ENCODE data around the gene CPSF3.

Gene CPSF3

DNA sequence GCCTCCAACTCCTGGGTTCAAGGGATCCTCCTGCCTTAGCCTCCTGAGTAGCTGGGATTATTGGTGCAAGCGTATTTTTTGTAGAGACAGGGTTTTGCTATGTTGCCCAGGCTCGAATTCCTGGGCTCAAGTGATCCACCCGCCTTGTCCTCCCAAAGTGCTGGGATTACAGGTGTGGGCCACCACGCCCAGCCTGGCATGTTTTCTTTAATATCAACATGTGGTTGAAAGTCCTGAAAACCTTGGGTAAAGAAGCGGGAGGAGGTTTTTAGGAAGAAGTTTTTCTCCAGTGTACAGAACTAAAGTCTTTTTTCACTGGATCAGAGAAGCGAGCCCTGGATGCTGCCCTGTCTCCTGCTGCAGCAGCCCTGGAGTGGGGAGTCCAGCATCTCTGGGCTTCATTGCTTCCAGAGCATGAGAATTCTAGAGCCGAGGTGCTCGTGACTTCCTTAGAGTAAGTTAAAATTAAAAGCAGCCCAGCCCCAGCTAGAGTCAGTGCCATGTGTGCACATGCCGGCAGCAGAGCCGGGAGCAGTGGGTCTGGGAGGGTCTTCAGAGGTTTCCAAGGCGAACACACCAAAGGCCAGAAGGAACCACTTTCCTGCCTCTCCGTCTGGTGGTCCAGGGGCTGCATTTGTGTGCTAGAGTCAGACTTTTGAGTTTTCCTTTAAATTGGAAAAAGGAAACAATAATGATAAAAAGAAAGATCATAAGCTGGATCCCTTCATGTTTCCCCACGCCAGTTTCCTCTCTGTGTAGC, 31.3 kb upstream of the CPSF3 start:
- Histone ChIP-seq H3K36me3 (ENCODE audit: control insufficient read depth in 1 of 2, insufficient read depth in 2 of 2, low read depth in 1 of 2, low read length in 2 of 2) (peaks cover 50 to 61% of the 10 kb centered on the region in 2 experiments), H3K9ac (ENCODE audit: low read length) (peak overlapping the region; percentile 66), H3K18ac (ENCODE audit: low read depth in 1 of 2, low read length in 2 of 2) (peak overlapping the region in 1 of 2 experiments; percentile 18), H3K4me2 (ENCODE audit: low read length, poor library complexity, severe bottlenecking) (no peak overlapping the region), H3K14ac (ENCODE audit: low read length in 2 of 2) (no peak overlapping the region), H3K27ac (ENCODE audit: low read length, poor library complexity, severe bottlenecking) (peak overlapping the region; percentile 88), H2AK5ac (ENCODE audit: low read length, severe bottlenecking) (peak overlapping the region; percentile 92), H3K23ac (ENCODE audit: low read length in 2 of 2) (no peak overlapping the region), H4K91ac (ENCODE audit: low read length) (no peak overlapping the region), H3K9me3 (ENCODE audit: control insufficient read depth, low read length) (no peaks in the 10 kb centered on the region), H2BK5ac (ENCODE audit: low read depth, low read length, poor library complexity, severe bottlenecking) (no peak overlapping the region), H2AFZ (ENCODE audit: low read depth, low read length) (no peak overlapping the region), H3K79me1 (replicated peaks; ENCODE audit: low read length, poor library complexity, severe bottlenecking) (peaks cover 33% of the 10 kb centered on the region), H3K4me1 (ENCODE audit: control insufficient read depth, insufficient read depth, low read depth, low read length) (peaks cover 32% of the 10 kb centered on the region), H3K27me3 (ENCODE audit: control insufficient read depth in 1 of 2, insufficient read depth in 1 of 2, low read length in 2 of 2) (no peaks in the 10 kb centered on the region), H3K4me3 (ENCODE audit: insufficient read depth in 1 of 2, low read depth in 1 of 2, low read length in 2 of 2) (no peak overlapping the region), H2BK15ac (ENCODE audit: low read depth, poor library complexity, severe bottlenecking) (no peak overlapping the region), H2BK12ac (ENCODE audit: low read length in 2 of 2) (no peak overlapping the region), H3K4ac (ENCODE audit: low read depth in 1 of 2, low read length in 2 of 2) (peak overlapping the region in 1 of 2 experiments; percentile 47), H2BK120ac (ENCODE audit: low read depth, low read length) (no peak overlapping the region), H4K8ac (ENCODE audit: low read length) (peak overlapping the region; percentile 66)
- WGBS, result 97% methylated on average over 13 of the region's 13 CpGs
- DNase-seq, result no peak

DNA sequence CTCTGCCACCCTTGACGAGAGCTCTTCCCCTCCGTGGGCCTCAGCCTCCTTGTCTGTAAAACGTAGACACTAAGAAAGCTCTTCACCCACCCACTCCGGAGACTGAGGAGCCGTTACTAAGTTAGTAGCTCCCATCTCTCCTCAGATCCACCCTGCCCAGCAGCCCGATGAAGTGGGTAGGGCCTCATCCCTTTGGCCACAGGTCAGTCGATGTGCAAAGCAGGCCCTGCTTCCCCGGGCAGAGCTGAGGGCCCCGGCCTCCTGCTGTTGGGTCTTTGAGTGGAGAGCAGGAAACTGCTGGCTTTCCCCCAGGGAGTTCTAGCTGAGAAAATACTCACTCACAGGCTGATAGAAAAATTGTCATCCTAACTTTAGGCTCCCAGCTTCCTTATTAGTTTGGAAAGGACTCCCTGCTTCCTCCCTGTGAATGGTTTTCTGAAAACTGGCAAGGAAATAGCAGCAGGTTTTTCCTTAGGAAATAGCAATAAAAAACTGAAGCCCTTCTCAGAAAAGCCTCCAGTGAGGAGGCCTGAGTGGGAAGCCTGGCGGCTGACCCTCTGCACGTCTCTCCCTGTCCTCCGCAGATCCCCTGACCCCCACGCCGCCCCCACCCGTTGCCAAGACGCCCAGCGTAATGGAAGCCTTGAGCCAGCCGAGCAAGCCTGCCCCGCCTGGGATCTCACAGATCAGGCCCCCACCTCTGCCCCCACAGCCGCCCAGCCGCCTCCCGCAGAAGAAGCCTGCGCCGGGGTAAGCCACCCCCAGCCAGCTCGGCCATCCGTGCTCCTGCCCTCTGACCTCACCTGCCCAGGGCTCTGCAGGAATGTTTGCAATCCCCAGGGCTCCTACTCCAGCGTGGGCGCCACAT, 30.3 kb upstream of the CPSF3 start:
- H3K14ac ChIP-seq (ENCODE audit: low read length in 2 of 2), result peak overlapping the region in 1 of 2 experiments; percentile 63
- H3K27me3 ChIP-seq (ENCODE audit: control insufficient read depth in 1 of 2, insufficient read depth in 1 of 2, low read length in 2 of 2), result no peaks in the 10 kb centered on the region
- no peak overlapping the region for H3K4me2 ChIP-seq (ENCODE audit: low read length, poor library complexity, severe bottlenecking)
- H2AFZ ChIP-seq (ENCODE audit: low read depth, low read length), result no peak overlapping the region
- DNase-seq, result peak; percentile 36
- H3K9ac ChIP-seq (ENCODE audit: low read length), result peak overlapping the region; percentile 66
- H2BK120ac ChIP-seq (ENCODE audit: low read depth, low read length), result peak overlapping the region; percentile 74
- no peak overlapping the region for H2BK15ac ChIP-seq (ENCODE audit: low read depth, poor library complexity, severe bottlenecking)
- H3K4me1 ChIP-seq (ENCODE audit: control insufficient read depth, insufficient read depth, low read depth, low read length), result peaks cover 30% of the 10 kb centered on the region
- peak overlapping the region; percentile 20 to 64 for H3K4ac ChIP-seq (ENCODE audit: low read depth in 1 of 2, low read length in 2 of 2)
- H2AK5ac ChIP-seq (ENCODE audit: low read length, severe bottlenecking), result peak overlapping the region; percentile 92
- no peaks in the 10 kb centered on the region for H3K9me3 ChIP-seq (ENCODE audit: control insufficient read depth, low read length)
- peak overlapping the region; percentile 88 for H3K27ac ChIP-seq (ENCODE audit: low read length, poor library complexity, severe bottlenecking)
- 62% methylated on average over 26 of the region's 28 CpGs for WGBS
- H4K8ac ChIP-seq (ENCODE audit: low read length), result peak overlapping the region; percentile 66
- no peak overlapping the region for H3K23ac ChIP-seq (ENCODE audit: low read length in 2 of 2)
- H3K4me3 ChIP-seq (ENCODE audit: insufficient read depth in 1 of 2, low read depth in 1 of 2, low read length in 2 of 2), result no peak overlapping the region
- peak overlapping the region in 1 of 2 experiments; percentile 57 for H2BK12ac ChIP-seq (ENCODE audit: low read length in 2 of 2)
- H3K18ac ChIP-seq (ENCODE audit: low read depth in 1 of 2, low read length in 2 of 2), result peak overlapping the region; percentile 41 to 65
- H3K79me1 ChIP-seq (replicated peaks; ENCODE audit: low read length, poor library complexity, severe bottlenecking), result peaks cover 36% of the 10 kb centered on the region
- peaks cover 48 to 58% of the 10 kb centered on the region in 2 experiments for H3K36me3 ChIP-seq (ENCODE audit: control insufficient read depth in 1 of 2, insufficient read depth in 2 of 2, low read depth in 1 of 2, low read length in 2 of 2)
- H2BK5ac ChIP-seq (ENCODE audit: low read depth, low read length, poor library complexity, severe bottlenecking), result peak overlapping the region; percentile 75
- H4K91ac ChIP-seq (ENCODE audit: low read length), result peak overlapping the region; percentile 53

DNA sequence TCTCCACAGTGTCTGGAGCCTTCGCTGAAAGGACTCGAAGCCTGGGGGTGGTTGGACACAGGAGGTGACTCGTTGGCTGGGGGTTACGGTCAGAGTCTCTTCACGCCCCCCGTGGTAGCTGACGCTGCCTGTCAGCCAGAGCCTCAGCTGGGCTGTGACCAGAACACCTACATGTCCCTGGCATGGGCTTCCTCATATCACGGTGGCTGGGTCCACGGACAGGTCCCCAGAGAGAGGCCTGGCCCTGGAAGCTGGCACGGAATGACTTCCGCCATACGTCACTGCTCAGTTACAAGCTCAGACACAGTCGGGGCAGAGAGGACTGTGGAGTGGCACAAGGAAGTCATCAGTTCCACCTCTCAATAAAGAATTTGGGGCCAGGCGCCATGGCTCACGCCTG, 28.6 kb upstream of the CPSF3 start:
- no peak overlapping the region for H4K8ac ChIP-seq (ENCODE audit: low read length)
- H2BK12ac ChIP-seq (ENCODE audit: low read length in 2 of 2), result no peak overlapping the region
- DNase-seq, result no peak
- no peak overlapping the region for H3K14ac ChIP-seq (ENCODE audit: low read length in 2 of 2)
- peaks cover 30% of the 10 kb centered on the region for H3K79me1 ChIP-seq (replicated peaks; ENCODE audit: low read length, poor library complexity, severe bottlenecking)
- no peak overlapping the region for H3K18ac ChIP-seq (ENCODE audit: low read depth in 1 of 2, low read length in 2 of 2)
- H3K4me1 ChIP-seq (ENCODE audit: control insufficient read depth, insufficient read depth, low read depth, low read length), result peaks cover 21% of the 10 kb centered on the region
- no peaks in the 10 kb centered on the region for H3K27me3 ChIP-seq (ENCODE audit: control insufficient read depth in 1 of 2, insufficient read depth in 1 of 2, low read length in 2 of 2)
- no peak overlapping the region for H3K23ac ChIP-seq (ENCODE audit: low read length in 2 of 2)
- no peak overlapping the region for H2BK5ac ChIP-seq (ENCODE audit: low read depth, low read length, poor library complexity, severe bottlenecking)
- H3K9ac ChIP-seq (ENCODE audit: low read length), result no peak overlapping the region
- 95% methylated on average over 15 of the region's 15 CpGs for WGBS
- no peaks in the 10 kb centered on the region for H3K9me3 ChIP-seq (ENCODE audit: control insufficient read depth, low read length)
- H3K27ac ChIP-seq (ENCODE audit: low read length, poor library complexity, severe bottlenecking), result no peak overlapping the region
- H2BK120ac ChIP-seq (ENCODE audit: low read depth, low read length), result no peak overlapping the region
- H2AFZ ChIP-seq (ENCODE audit: low read depth, low read length), result no peak overlapping the region
- no peak overlapping the region for H3K4me2 ChIP-seq (ENCODE audit: low read length, poor library complexity, severe bottlenecking)
- H3K36me3 ChIP-seq (ENCODE audit: control insufficient read depth in 1 of 2, insufficient read depth in 2 of 2, low read depth in 1 of 2, low read length in 2 of 2), result peaks cover 41 to 43% of the 10 kb centered on the region in 2 experiments
- no peak overlapping the region for H2BK15ac ChIP-seq (ENCODE audit: low read depth, poor library complexity, severe bottlenecking)
- H3K4me3 ChIP-seq (ENCODE audit: insufficient read depth in 1 of 2, low read depth in 1 of 2, low read length in 2 of 2), result no peak overlapping the region
- H2AK5ac ChIP-seq (ENCODE audit: low read length, severe bottlenecking), result no peak overlapping the region
- no peak overlapping the region for H4K91ac ChIP-seq (ENCODE audit: low read length)
- H3K4ac ChIP-seq (ENCODE audit: low read depth in 1 of 2, low read length in 2 of 2), result no peak overlapping the region

DNA sequence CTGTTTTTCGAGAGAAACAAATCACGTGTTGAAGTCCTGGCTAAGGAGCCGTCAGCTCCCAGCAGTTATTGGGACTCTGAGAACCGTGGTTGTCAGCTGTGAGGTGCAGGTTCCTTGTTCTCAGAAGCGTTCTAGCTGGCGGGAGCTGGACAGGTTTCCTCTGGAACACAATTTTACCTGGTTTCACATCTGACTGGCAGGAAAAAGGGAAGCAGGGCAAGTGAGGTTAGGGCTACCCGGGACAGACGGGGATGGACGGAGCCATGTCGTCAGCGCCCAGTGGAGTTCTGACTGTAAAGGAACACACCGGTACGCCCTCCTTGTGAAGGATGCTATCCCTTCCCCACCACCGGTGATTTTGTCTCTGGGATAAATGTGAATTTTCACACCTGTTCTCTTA, 26.3 kb upstream of the CPSF3 start:
- H3K4me1 ChIP-seq (ENCODE audit: control insufficient read depth, insufficient read depth, low read depth, low read length), result peaks cover 15% of the 10 kb centered on the region
- no peak overlapping the region for H3K9ac ChIP-seq (ENCODE audit: low read length)
- H4K91ac ChIP-seq (ENCODE audit: low read length), result no peak overlapping the region
- WGBS, result 93% methylated on average over 13 of the region's 14 CpGs
- no peak overlapping the region for H4K8ac ChIP-seq (ENCODE audit: low read length)
- no peak overlapping the region for H3K4me2 ChIP-seq (ENCODE audit: low read length, poor library complexity, severe bottlenecking)
- no peak overlapping the region for H2BK120ac ChIP-seq (ENCODE audit: low read depth, low read length)
- no peak overlapping the region for H2BK12ac ChIP-seq (ENCODE audit: low read length in 2 of 2)
- no peak overlapping the region for H2AFZ ChIP-seq (ENCODE audit: low read depth, low read length)
- H3K4ac ChIP-seq (ENCODE audit: low read depth in 1 of 2, low read length in 2 of 2), result no peak overlapping the region
- no peak overlapping the region for H3K23ac ChIP-seq (ENCODE audit: low read length in 2 of 2)
- peaks cover 45 to 50% of the 10 kb centered on the region in 2 experiments for H3K36me3 ChIP-seq (ENCODE audit: control insufficient read depth in 1 of 2, insufficient read depth in 2 of 2, low read depth in 1 of 2, low read length in 2 of 2)
- H3K9me3 ChIP-seq (ENCODE audit: control insufficient read depth, low read length), result no peaks in the 10 kb centered on the region
- H3K27me3 ChIP-seq (ENCODE audit: control insufficient read depth in 1 of 2, insufficient read depth in 1 of 2, low read length in 2 of 2), result no peaks in the 10 kb centered on the region
- no peak for DNase-seq
- H3K27ac ChIP-seq (ENCODE audit: low read length, poor library complexity, severe bottlenecking), result no peak overlapping the region
- no peak overlapping the region for H3K14ac ChIP-seq (ENCODE audit: low read length in 2 of 2)
- H2AK5ac ChIP-seq (ENCODE audit: low read length, severe bottlenecking), result no peak overlapping the region
- no peak overlapping the region for H2BK5ac ChIP-seq (ENCODE audit: low read depth, low read length, poor library complexity, severe bottlenecking)
- peaks cover 22% of the 10 kb centered on the region for H3K79me1 ChIP-seq (replicated peaks; ENCODE audit: low read length, poor library complexity, severe bottlenecking)
- H3K4me3 ChIP-seq (ENCODE audit: insufficient read depth in 1 of 2, low read depth in 1 of 2, low read length in 2 of 2), result no peak overlapping the region
- no peak overlapping the region for H2BK15ac ChIP-seq (ENCODE audit: low read depth, poor library complexity, severe bottlenecking)
- H3K18ac ChIP-seq (ENCODE audit: low read depth in 1 of 2, low read length in 2 of 2), result no peak overlapping the region

Data from mesenchymal stem cell (in vitro differentiated cells and primary cell).